GM19324 (cell line): ENCODE results near the gene SOAT2.

Experiments
- ATAC-seq: cut with Tn5 transposase; IDR thresholded peaks from one replicate; pipeline ENCODE4 v1.9.1; 2021; ENCODE audit warnings: mild to moderate bottlenecking, moderate library complexity; ENCODE audit not compliant: unreplicated experiment, low FRiP score

Gene SOAT2, protein sequence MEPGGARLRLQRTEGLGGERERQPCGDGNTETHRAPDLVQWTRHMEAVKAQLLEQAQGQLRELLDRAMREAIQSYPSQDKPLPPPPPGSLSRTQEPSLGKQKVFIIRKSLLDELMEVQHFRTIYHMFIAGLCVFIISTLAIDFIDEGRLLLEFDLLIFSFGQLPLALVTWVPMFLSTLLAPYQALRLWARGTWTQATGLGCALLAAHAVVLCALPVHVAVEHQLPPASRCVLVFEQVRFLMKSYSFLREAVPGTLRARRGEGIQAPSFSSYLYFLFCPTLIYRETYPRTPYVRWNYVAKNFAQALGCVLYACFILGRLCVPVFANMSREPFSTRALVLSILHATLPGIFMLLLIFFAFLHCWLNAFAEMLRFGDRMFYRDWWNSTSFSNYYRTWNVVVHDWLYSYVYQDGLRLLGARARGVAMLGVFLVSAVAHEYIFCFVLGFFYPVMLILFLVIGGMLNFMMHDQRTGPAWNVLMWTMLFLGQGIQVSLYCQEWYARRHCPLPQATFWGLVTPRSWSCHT

DNA sequence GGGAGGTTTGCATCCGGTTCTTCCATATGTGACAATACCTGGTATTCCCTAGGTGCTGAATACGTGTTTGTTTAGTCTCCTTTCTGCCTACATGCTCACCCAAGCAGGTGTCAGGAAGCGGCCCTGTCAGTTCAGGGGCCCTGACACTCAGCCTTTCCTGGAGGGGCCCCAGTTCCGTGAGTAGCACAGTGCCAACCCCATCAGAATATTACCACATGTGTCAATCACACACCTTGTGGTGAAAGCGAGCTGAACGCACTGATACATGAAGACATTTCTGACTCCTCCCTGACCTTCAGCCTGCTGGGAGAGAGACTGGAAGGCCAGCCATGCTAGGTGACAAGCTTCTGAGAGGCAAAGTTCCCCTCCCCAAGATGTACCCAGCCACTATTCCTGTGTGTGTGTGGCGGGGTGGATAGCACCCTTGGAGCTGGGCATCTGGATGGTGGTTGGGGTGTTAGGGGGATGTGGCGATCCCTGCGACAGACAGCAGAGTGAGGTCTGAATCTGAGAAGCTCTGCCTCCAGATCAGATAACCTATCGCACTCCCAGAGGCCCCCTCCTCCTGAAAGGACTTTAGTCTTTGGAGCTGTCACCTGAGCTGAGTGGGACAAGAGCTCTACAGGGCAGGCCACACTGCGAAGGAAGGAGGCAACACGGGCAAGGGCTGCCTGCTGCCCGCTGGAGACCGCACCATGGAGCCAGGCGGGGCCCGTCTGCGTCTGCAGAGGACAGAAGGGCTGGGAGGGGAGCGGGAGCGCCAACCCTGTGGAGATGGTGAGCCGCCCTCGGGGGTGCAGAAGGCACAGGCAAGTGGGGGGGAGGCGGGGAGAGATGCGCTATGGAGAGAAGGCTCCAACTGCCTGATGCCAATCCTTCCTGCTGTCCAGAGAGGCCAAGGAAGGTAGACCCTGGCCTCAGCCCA is at the start of gene SOAT2:
SOAT2 (plus strand) TSS at position 604 of the 925 bp plus-strand sequence; CDS start at position 696, 92 bp downstream.
- ATAC-seq = no peak

DNA sequence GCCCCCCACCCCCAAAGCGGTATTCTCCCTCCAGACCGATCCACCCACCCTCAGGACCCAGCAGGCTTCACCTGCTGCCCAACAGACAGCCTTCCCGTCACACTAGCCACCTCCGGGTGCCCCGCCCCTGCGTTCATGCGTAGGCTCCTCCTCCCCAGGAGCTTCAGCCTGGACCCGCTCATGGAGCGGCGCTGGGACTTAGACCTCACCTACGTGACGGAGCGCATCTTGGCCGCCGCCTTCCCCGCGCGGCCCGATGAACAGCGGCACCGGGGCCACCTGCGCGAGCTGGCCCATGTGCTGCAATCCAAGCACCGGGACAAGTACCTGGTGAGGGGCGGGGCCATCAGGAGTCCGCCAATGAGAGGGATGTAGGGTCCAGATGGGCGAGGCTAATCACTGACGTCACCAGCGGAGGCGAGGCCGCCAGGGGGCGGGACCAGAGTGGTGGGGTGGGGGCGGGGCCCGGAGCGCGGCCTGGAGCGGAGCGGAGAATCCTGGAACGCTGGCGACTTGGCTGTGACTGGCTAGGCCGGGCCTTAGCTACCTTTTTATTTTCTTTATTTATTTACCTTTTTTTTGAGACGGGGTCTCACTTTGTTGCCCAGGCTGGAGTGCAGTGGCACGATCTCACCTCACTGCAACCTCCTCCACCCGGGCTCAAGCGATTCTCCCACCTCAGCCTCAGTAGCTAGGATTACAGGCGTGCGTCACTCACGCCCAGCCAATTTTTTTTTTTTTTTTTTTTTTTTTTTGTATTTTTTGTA is 49.0 kb upstream of the SOAT2 start:
- peak; percentile 86 for ATAC-seq

DNA sequence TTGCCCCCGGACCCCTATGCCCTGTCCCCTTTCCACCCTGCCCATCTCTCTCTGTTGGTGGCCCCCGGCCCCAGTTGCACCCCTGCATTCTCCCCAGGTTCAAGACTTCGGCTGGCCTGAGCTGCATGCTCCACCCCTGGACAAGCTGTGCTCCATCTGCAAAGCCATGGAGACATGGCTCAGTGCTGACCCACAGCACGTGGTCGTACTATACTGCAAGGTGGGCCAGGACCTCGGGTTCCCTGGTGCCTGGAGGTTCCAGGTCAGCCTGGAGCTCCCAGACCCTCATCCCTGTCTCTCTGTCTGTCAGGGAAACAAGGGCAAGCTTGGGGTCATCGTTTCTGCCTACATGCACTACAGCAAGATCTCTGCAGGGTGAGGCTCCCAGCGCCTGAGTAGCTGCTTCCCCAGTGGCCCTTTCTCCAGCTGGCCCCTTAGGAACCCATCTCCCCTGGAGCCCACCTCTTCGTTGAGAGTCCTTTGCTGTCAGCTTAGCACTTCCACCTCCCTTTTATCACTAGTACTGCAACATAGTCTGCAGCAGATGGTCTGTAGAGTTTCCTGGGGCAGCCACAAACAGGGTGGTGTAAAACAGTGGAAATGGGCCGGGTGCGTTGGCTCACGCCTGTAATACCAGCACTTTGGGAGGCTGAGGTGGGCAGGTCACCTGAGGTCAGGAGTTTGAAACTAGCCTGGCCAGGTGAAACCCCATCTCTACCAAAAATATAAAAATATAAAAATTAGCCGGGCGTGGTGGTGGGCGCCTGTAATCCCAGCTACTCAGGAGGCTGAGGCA is 47.6 kb upstream of the SOAT2 start:
- no peak for ATAC-seq

DNA sequence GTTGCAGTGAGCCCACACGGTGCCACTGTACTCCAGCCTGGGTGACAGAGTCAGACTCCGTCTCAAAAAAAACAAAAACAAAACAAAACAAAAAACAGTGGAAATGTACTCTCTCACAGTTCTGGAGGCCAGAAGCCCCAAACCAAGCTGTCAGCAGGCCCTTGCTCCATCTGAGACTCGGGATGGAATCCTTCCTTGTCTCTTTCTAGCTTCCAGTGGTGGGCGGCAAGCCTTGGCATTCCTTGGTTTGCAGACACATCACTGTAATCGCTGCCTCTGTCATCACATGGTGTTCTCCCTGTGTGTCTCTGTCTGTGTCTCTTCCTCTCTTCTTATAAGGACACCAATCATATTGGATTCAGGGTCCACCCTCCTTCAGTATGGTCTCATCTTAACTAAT is 47.0 kb upstream of the SOAT2 start:
- ATAC-seq = no peak

DNA sequence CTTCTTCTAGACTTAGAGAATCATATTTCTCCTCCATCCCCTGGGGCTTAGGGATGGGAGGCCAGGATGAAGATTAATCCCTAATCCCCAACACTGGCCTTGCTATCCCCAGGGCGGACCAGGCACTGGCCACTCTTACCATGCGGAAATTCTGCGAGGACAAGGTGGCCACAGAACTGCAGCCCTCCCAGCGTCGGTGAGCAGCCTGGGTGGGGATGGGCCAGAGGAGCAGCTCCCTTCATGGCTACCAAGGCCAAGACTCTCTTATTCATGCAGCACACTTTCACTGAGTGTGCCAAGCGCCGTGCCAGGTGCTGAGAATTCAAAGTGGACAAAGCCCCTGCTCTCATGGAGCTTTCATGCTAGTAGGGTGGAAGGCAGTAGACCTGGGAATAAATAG is 46.4 kb upstream of the SOAT2 start:
- no peak for ATAC-seq

DNA sequence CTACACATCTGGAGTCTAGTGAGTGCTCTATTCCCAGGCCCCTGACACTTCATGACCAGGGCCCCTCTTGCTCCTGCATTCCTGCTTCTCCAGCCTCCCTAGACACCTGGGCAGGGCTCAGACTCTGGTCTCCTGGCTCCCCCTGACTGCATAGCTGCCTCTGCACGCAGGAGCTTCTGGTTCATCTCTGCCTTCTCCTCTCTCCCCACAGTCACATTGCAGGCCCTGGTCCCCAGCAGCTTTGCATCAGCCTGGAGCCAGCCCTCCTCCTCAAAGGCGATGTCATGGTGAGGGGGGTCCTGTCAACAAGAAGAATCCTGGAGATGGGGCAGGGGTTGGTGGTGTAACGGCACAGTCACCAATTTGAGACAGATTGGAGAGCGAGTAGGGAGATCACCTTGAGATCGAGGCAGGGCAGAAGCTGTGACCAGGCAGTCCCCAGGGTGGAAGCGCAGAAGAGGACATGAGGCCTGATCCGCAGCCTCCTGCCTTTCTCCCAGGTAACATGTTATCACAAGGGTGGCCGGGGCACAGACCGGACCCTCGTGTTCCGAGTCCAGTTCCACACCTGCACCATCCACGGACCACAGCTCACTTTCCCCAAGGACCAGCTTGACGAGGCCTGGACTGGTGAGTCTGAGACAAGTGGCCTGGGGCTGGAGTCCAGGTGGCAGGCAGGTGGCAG is 45.3 kb upstream of the SOAT2 start:
- no peak for ATAC-seq

DNA sequence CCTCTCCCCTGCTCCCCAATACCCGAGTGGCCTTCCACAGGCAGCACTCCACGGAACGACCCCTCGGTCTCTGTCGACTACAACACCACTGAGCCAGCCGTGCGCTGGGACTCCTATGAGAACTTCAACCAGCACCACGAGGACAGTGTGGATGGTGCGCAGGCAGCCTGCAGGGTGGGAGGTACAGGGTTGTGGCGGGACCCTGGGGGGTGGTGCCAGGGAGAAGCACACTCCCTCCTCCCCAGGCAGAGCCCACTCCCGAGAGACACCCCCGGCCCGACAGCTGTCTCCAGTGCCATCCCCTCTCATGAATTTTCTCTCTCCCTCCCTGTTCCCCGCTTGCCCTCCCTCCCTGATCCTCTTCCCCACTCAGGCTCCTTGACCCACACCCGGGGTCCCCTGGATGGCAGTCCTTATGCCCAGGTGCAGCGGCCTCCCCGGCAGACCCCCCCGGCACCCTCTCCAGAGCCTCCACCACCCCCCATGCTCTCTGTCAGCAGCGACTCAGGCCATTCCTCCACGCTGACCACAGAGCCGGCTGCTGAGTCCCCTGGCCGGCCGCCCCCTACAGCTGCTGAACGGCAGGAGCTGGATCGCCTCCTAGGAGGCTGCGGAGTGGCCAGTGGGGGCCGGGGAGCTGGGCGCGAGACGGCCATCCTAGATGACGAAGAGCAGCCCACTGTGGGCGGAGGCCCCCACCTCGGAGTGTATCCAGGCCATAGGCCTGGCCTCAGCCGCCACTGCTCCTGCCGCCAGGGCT is 44.4 kb upstream of the SOAT2 start:
- ATAC-seq = no peak

DNA sequence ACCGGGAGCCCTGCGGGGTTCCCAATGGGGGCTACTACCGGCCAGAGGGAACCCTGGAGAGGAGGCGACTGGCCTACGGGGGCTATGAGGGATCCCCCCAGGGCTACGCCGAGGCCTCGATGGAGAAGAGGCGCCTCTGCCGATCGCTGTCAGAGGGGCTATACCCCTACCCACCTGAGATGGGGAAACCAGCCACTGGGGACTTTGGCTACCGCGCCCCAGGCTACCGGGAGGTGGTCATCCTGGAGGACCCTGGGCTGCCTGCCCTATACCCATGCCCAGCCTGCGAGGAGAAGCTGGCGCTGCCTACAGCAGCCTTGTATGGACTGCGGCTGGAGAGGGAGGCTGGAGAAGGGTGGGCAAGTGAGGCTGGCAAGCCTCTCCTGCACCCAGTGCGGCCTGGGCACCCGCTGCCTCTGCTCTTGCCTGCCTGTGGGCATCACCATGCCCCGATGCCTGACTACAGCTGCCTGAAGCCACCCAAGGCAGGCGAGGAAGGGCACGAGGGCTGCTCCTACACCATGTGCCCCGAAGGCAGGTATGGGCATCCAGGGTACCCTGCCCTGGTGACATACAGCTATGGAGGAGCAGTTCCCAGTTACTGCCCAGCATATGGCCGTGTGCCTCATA is 43.7 kb upstream of the SOAT2 start:
- no peak for ATAC-seq

DNA sequence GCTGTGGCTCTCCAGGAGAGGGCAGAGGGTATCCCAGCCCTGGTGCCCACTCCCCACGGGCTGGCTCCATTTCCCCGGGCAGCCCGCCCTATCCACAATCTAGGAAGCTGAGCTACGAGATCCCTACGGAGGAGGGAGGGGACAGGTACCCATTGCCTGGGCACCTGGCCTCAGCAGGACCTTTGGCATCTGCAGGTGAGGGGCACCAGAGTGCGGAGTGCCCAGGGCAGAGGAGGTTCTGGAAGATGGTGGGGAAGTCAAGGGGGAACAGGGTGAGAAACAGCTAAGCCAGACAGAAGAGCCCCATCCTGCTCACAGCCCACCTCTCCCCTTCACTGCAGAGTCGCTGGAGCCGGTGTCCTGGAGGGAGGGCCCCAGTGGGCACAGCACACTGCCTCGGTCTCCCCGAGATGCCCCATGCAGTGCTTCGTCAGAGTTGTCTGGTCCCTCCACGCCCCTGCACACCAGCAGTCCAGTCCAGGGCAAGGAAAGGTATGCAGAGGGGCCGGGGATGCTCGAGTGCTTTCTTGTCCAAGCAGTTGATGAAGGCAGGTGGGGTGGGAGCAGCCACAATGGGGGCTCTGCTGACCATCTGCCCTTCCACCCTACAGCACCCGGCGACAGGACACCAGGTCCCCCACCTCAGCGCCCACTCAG is 43.1 kb upstream of the SOAT2 start:
- ATAC-seq = no peak

DNA sequence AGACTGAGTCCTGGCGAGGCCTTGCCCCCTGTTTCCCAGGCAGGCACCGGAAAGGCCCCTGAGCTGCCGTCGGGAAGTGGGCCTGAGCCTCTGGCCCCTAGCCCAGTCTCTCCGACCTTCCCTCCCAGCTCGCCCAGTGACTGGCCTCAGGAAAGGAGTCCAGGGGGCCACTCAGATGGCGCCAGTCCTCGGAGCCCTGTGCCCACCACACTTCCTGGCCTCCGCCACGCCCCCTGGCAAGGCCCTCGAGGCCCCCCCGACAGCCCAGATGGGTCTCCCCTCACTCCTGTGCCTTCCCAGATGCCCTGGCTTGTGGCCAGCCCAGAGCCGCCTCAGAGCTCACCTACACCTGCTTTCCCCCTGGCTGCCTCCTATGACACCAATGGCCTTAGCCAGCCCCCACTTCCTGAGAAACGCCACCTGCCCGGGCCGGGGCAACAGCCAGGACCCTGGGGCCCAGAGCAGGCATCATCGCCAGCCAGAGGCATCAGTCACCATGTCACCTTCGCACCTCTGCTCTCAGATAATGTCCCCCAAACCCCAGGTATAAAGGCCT is 42.5 kb upstream of the SOAT2 start:
- ATAC-seq = no peak

DNA sequence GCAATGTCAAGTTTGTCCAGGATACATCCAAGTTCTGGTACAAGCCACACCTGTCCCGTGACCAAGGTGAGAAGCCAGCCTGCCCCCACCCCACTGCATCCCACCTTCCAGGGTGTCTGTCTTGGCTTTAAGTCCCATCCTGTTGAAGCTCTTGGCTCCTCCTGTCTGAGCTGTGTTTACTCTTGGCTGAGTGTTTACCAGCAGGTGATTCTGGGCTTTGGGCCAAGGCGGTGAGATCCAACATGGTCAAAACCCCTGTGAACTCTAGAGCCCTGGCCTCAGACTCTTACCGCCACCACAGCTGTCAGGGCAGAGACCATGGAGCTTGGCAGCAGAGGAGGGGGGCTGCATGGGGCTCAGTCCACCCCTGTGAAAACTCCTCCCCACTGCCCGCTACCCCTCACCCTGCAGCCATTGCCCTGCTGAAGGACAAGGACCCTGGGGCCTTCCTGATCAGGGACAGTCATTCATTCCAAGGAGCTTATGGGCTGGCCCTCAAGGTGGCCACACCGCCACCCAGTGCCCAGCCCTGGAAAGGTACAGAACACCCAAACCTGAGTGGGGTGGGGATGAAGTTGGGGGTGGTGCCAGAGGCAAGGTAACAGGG is 41.8 kb upstream of the SOAT2 start:
- ATAC-seq = no peak

DNA sequence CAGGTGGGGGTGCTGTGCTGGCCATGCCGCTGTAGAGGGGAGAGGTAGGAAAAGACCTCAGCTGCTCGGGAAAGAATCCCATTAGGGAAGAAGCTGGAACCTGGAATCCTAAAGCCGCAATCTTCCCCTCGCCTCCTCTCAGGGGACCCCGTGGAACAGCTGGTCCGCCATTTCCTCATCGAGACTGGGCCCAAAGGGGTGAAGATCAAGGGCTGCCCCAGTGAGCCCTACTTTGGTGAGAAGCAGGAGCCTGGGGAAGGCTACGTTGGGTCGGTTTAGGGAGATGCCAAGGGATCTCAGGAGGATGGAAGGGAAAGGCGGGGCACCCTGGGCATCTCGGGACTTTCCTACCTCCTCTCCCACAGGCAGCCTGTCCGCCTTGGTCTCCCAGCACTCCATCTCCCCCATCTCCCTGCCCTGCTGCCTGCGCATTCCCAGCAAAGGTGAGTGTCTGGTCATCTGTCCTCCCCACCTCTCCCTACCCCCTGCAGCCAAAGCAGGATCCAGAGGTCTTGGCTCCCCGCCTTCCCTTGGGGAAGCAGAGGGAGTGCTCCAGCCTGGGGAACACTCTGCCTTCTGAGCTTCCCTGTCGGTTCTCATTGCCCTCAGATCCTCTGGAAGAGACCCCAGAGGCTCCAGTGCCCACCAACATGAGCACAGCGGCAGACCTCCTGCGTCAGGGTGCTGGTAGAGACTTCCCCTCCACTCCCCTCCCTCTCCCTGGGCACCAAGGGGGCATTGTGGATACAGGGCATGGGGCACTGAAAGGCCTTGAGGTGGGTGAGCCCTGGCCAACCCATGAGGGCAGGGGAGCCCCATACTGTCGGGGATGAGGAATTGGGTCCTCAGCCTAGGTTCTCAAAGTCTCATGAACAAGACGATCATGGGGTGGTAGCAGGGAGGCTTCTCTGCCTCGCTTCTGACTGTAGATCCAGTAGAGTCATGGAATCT is 41.0 kb upstream of the SOAT2 start:
- no peak for ATAC-seq

DNA sequence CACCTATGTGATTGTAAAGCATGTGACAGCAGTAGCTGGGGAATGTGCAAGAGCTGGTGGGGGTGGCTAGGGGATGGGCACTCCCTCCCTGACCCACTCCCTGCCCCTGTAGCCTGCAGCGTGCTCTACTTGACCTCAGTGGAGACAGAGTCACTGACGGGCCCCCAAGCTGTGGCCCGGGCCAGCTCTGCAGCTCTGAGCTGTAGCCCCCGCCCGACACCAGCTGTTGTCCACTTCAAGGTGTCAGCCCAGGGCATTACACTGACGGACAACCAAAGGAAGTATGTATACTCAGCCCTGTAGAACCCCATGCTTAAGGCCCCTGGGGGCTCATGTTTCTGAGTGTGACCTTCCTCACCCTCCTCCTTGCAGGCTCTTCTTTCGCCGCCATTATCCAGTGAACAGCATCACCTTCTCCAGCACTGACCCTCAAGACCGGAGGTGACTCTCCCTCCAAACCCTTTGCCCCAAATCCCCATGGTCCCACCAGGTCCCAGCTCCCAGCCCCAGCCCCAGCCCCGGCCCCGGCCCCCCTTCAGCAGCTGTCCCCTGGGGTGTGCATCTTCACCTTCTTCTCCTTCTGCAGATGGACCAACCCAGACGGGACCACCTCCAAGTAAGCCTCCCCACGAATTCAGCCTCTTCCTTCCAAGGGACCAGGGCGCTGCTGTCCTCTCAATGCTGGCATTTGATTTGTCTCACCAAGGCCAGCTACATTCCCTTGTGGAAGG is 40.1 kb upstream of the SOAT2 start:
- ATAC-seq = no peak

DNA sequence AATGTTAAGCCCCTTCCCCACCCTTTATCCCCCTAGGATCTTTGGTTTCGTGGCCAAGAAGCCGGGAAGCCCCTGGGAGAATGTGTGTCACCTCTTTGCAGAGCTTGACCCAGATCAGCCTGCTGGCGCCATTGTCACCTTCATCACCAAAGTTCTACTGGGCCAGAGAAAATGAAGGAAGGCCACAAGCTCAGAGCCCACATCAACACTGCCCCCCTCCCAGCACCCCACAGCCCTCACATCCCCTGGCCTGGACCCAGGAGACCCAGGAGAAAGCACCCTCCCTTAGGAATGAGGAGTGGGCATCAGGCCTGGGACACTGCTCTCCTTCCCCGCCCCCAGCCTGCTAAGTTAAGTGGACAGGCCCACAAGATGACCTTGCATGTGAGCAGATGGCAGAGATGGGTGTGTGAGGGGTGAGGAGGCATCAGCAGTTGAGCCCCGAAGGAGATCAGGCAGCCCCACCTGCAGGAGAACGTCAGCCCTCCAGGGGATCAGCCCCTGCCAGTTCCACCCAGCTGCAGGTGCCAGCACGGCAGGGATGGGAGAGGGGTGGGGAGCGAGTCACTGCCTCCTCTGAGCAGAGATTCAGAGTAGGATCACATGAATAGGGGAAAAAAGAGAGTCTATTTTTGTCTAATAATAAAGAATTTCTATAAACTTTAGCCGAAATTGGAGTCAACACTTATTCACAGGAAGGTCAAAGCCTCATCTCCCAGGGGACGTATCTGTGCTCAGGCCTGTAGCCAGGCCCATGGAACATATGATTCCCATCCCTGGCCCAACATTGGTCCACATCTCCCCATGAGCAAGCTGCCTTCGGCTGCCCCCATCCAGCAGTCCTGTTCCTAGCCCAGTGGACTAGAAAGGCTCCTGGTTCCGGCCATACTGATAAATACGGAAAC is 39.3 kb upstream of the SOAT2 start:
- ATAC-seq = no peak
